Measurements from ENCODE around the gene IZUMO4. TPM values are rescaled to one million over a fixed set of nuclear protein-coding genes. Genes with fewer than 3 reads are reported as not detected.

Gene IZUMO4
- total RNA-seq, 6 donors from 2014 or later = 0.59 to 61.8 (median 6.4) TPM

DNA sequence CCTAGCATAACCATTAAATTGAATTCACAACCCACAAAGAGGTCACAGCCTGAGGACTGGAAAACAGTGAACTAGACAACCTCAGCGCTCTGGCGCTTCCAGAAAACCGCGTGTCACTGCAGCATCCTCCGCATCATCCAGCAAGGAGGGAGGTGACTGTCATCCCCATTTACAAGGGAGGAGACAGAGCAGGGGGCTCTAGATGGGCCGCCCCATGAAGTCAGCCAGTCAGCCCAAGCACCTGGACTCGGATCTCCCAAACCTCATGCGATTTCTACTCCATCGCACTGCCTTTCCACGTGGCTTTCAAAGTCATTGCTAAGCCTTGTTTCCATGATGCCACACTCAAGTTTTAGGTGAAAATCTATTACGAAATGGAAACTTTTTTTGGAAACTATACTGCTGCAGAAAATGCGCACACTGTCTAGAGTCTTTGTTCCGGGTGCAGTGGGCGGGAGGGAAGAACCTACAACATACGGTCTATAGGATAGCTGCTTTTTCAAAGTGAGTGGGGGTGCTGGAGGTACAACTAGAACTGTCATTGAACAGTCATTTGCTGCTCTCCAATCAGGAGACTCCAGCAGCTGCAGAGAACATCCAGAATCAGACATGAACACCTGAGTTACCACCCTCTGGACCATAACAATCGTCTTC is 51.9 kb downstream of the IZUMO4 start:
- H3K4me1 ChIP-seq = peaks cover 25 to 65% (median 34%) of the 10 kb centered on the region in 4 donors
- H3K36me3 ChIP-seq = peaks cover 0 to 14% (median 6%) of the 10 kb centered on the region in 4 donors
- DNase-seq (no peak), ATAC-seq (ENCODE audit: low FRiP score in 2 of 2) (no peak)
- TF ChIP-seq CTCF (IDR thresholded peaks at IDR 0.05) = no peak
- no peak for TF ChIP-seq POLR2A (IDR thresholded peaks at IDR 0.05)
- no peak for TF ChIP-seq POLR2AphosphoS5 (IDR thresholded peaks at IDR 0.05)
- no peak for TF ChIP-seq EP300 (IDR thresholded peaks at IDR 0.05)
- no peaks in the 10 kb centered on the region for H3K9me3 ChIP-seq
- peak overlapping the region in 1 of 4 donors; percentile 96 for H3K27ac ChIP-seq
- no peaks in the 10 kb centered on the region for H3K27me3 ChIP-seq
- no peak overlapping the region for H3K4me3 ChIP-seq
- 83 to 84% methylated on average over 16 of the region's 16 CpGs for WGBS, 2 donors

Other genes with a start within 250 kb of the IZUMO4 start
- 100 to 1,000 TPM in 1 of 6 donors, 10 to 100 TPM in 5; 17.0 to 106 (median 38.8) TPM for gene REXO1, start 248.4 kb upstream of the IZUMO4 start, total RNA-seq
- gene KLF16, start 233.3 kb upstream of the IZUMO4 start, total RNA-seq = 10 to 100 TPM in 4 of 6 donors, 1 to 10 TPM in 2; 6.9 to 39.9 (median 16.4) TPM
- gene ABHD17A, start 211.4 kb upstream of the IZUMO4 start, total RNA-seq = 100 to 1,000 TPM in 4 of 6 donors, 10 to 100 TPM in 2; 63.4 to 143 (median 108) TPM
- gene ADAT3, start 191.5 kb upstream of the IZUMO4 start, total RNA-seq = 10 to 100 TPM in 4 of 6 donors, 1 to 10 TPM in 2; 6.1 to 25.1 (median 12.0) TPM
- 100 to 1,000 TPM in 1 of 6 donors, 10 to 100 TPM in 5; 52.0 to 117 (median 75.3) TPM for gene SCAMP4, start 191.5 kb upstream of the IZUMO4 start, total RNA-seq
- gene CSNK1G2, start 155.7 kb upstream of the IZUMO4 start, total RNA-seq = 100 to 1,000 TPM in 1 of 6 donors, 10 to 100 TPM in 5; 49.9 to 176 (median 75.4) TPM
- 10 to 100 TPM; 49.0 to 87.3 (median 69.8) TPM for gene BTBD2, start 81.2 kb upstream of the IZUMO4 start, total RNA-seq
- 100 to 1,000 TPM; 200 to 397 (median 264) TPM for gene MKNK2, start 45.7 kb upstream of the IZUMO4 start, total RNA-seq
- 100 to 1,000 TPM in 1 of 6 donors, 10 to 100 TPM in 5; 35.4 to 107 (median 60.7) TPM for gene MOB3A, start 589 bp upstream of the IZUMO4 start, total RNA-seq
- gene AP3D1, start 54.7 kb downstream of the IZUMO4 start, total RNA-seq = 100 to 1,000 TPM in 5 of 6 donors, 10 to 100 TPM in 1; 73.5 to 180 (median 115) TPM
- gene DOT1L, start 67.0 kb downstream of the IZUMO4 start, total RNA-seq = 100 to 1,000 TPM in 1 of 6 donors, 10 to 100 TPM in 5; 30.3 to 104 (median 37.2) TPM
- 100 to 1,000 TPM in 2 of 6 donors, 10 to 100 TPM in 4; 67.2 to 114 (median 79.3) TPM for gene PLEKHJ1, start 139.4 kb downstream of the IZUMO4 start, total RNA-seq
- 100 to 1,000 TPM in 1 of 6 donors, 10 to 100 TPM in 5; 39.8 to 104 (median 70.7) TPM for gene SF3A2, start 139.9 kb downstream of the IZUMO4 start, total RNA-seq
- 1 to 10 TPM; 1.1 to 6.3 (median 3.2) TPM for gene AMH, start 152.4 kb downstream of the IZUMO4 start, total RNA-seq
- 1 to 10 TPM in 3 of 6 donors, not detected in 3; 1.2 to 3.7 (median 1.7) TPM for gene JSRP1, start 159.5 kb downstream of the IZUMO4 start, total RNA-seq
- gene PEAK3, start 185.3 kb downstream of the IZUMO4 start, total RNA-seq = 1 to 10 TPM; 2.4 to 8.6 (median 4.6) TPM
- under 1 TPM in 3 of 6 donors, not detected in 3; 0.10 to 0.61 (median 0.17) TPM for gene LINGO3, start 211.2 kb downstream of the IZUMO4 start, total RNA-seq
- gene LSM7, start 231.7 kb downstream of the IZUMO4 start, total RNA-seq = 100 to 1,000 TPM in 2 of 6 donors, 10 to 100 TPM in 4; 58.6 to 127 (median 89.8) TPM
- gene SPPL2B, start 231.8 kb downstream of the IZUMO4 start, total RNA-seq = 100 to 1,000 TPM in 1 of 6 donors, 10 to 100 TPM in 5; 38.3 to 268 (median 61.7) TPM